ENCODE data around the gene COL9A1. TPM values are rescaled to one million over a fixed set of nuclear protein-coding genes. Genes with fewer than 3 reads are reported as not detected.

COL9A1 gene
- total RNA-seq, 1 donor from 2014 or later = not detected

DNA sequence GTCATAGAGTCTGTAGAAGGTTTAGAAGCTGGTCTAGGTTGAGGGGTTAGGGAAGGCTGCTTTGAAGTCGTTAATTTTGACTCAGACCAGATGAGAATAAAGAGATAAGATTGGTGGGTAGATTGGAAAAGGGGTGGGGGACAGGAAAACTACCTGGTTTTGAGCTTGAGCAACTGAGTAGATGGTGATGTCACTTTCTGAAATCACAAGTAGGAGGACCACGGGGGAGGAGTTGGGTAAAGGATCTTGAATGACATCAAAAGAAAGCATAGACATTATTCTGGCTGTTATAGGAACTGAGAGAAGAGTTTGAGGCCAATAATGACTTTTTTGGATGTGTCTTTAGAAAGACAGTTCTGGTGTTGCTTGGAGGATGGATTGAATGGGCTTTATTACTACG is 4.1 kb upstream of the COL9A1 start:
- H3K4me1 ChIP-seq = no peaks in the 10 kb centered on the region
- no peak for ATAC-seq
- no peaks in the 10 kb centered on the region for H3K9me3 ChIP-seq
- no peak overlapping the region for H3K4me3 ChIP-seq
- TF ChIP-seq, protein P1, sequence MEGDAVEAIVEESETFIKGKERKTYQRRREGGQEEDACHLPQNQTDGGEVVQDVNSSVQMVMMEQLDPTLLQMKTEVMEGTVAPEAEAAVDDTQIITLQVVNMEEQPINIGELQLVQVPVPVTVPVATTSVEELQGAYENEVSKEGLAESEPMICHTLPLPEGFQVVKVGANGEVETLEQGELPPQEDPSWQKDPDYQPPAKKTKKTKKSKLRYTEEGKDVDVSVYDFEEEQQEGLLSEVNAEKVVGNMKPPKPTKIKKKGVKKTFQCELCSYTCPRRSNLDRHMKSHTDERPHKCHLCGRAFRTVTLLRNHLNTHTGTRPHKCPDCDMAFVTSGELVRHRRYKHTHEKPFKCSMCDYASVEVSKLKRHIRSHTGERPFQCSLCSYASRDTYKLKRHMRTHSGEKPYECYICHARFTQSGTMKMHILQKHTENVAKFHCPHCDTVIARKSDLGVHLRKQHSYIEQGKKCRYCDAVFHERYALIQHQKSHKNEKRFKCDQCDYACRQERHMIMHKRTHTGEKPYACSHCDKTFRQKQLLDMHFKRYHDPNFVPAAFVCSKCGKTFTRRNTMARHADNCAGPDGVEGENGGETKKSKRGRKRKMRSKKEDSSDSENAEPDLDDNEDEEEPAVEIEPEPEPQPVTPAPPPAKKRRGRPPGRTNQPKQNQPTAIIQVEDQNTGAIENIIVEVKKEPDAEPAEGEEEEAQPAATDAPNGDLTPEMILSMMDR (IDR thresholded peaks at IDR 0.05) = no peak
- intact Hi-C loops (cut with DNase I) = no loop called here
- H3K27ac ChIP-seq = no peak overlapping the region
- peaks cover 5% of the 10 kb centered on the region for H3K27me3 ChIP-seq (ENCODE audit: low read depth)
- H3K36me3 ChIP-seq = no peaks in the 10 kb centered on the region
- no peak for DNase-seq

DNA sequence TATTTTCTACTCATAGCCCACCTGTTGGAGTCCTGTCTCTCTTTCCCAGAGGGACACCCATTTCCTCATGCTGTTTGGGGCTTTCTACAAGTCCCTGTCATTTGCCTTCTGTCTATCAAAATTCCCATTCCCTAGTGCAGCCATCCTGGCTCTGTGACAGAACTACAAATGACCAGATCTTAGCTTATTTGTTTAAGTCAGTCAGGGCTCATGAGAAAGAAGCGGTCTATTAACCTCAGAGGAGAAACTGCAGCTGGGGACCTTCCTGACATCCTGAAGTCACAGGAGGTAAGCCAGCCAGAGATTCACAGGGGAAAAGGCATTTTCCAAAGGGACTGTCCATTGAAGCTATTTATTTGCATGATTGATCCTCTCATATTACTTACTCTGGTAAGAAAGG is 1.7 kb upstream of the COL9A1 start:
- no peak overlapping the region for H3K27ac ChIP-seq
- H3K4me1 ChIP-seq = no peaks in the 10 kb centered on the region
- peaks cover 1% of the 10 kb centered on the region for H3K27me3 ChIP-seq (ENCODE audit: low read depth)
- no peaks in the 10 kb centered on the region for H3K36me3 ChIP-seq
- DNase-seq (no peak), ATAC-seq (no peak)
- no peak overlapping the region for H3K4me3 ChIP-seq
- intact Hi-C loops (cut with DNase I) = no loop called here
- H3K9me3 ChIP-seq = no peaks in the 10 kb centered on the region
- TF ChIP-seq, protein P1 (IDR thresholded peaks at IDR 0.05) = no peak

DNA sequence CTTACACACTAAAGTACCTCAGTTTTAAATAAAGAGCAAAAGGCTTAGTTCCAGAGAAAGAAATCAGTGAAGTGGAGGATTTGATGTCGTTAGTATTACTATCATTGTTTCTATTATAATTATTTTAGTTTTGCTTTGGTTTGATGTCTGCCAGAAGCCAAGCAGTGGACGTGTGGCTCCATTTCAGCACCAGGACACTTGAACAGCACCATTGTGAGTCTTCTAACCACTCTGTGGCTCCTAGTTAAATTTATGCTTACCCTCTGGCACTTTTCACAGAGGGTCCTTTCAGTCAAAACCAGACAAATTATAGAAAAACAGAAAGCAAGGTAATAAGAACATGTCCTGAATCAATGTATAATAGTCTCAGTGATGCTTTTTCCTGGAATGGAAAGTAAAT is 3.4 kb downstream of the COL9A1 start:
- ATAC-seq = no peak
- H3K9me3 ChIP-seq = no peaks in the 10 kb centered on the region
- intact Hi-C loops (cut with DNase I) = no loop called here
- no peak overlapping the region for H3K4me3 ChIP-seq
- no peaks in the 10 kb centered on the region for H3K4me1 ChIP-seq
- no peak overlapping the region for H3K27ac ChIP-seq
- TF ChIP-seq, protein P1 (IDR thresholded peaks at IDR 0.05) = no peak
- H3K27me3 ChIP-seq (ENCODE audit: low read depth) = no peaks in the 10 kb centered on the region
- no peaks in the 10 kb centered on the region for H3K36me3 ChIP-seq
- no peak for DNase-seq

DNA sequence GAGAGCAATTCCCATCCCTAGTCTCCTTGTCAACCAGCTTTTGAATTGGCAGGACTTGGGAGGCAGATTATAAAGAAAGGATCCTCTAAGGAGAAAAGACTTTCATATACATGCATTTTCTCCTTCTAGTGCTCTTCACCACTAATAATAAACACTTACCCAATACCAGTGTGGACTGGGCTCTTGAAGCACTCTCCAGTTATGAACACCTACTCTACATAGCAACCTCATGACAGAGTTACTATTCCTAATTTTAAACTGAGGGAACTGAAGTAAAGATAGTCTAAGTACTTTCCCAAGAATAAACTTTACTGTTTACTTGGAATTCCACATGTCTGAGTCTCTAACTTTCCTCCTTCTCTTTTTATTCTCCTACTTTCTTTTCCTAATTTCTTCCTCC is 4.8 kb downstream of the COL9A1 start:
- Histone ChIP-seq H3K4me3 (no peak overlapping the region), H3K27me3 (ENCODE audit: low read depth) (no peaks in the 10 kb centered on the region), H3K9me3 (no peaks in the 10 kb centered on the region), H3K27ac (no peak overlapping the region), H3K36me3 (no peaks in the 10 kb centered on the region), H3K4me1 (no peaks in the 10 kb centered on the region)
- TF ChIP-seq, protein P1 (IDR thresholded peaks at IDR 0.05) = no peak
- intact Hi-C loops (cut with DNase I) = no loop called here
- DNase-seq = no peak
- peak; percentile 86 to 98 for ATAC-seq

DNA sequence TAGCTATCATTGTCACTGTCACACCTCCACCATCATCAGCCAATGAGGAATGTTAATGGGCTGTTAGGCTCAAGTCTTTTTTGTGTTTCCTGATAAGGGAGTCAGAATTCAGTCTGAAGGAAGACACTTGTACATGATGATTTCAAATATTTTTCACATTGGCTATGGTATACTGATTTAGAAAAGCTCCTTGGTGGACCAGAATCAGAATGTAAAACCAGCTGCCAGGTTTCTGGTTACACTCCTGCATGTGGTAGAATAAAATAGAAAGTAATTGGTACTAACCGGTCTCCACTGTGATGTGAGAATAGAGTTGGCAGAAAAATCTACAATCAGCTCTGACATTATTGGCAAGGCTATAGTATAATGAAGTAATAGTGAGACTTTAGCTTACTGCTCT is 10.7 kb downstream of the COL9A1 start:
- no peaks in the 10 kb centered on the region for H3K4me1 ChIP-seq
- intact Hi-C loops (cut with DNase I) = no loop called here
- no peak for DNase-seq

More for the DNA sequence above, 10.7 kb downstream of the COL9A1 start:
- H3K36me3 ChIP-seq = no peaks in the 10 kb centered on the region
- TF ChIP-seq, protein P1 (IDR thresholded peaks at IDR 0.05) = no peak
- H3K27me3 ChIP-seq (ENCODE audit: low read depth) = no peaks in the 10 kb centered on the region
- H3K27ac ChIP-seq = no peak overlapping the region
- ATAC-seq = no peak
- H3K9me3 ChIP-seq = no peaks in the 10 kb centered on the region
- H3K4me3 ChIP-seq = no peak overlapping the region

Measured in lower lobe of right lung (tissue), 2 donors.